Panc1 (cell line): Measurements from ENCODE around the gene APP. TPM values are rescaled to one million over a fixed set of nuclear protein-coding genes. Genes with fewer than 3 reads are reported as not detected.

Experiments
- ATAC-seq: fragments of 200-7000 bp; cut with Tn5 transposase; 2 replicates; pipeline ENCODE4 v1.9.1; 2020; ENCODE audit warnings: mild to moderate bottlenecking, moderate library complexity
- BruUV-seq: library from RNA; stranded (reverse); fragments of 400-500 nt; replicated peaks from 2 replicates; lab custom pipeline; 2021; lab: Mats Ljungman, UMichigan
- CTCF ChIA-PET: fragments of 300-600 bp; sonication (Branson Sonifier 250); formaldehyde crosslinking; loops from one replicate; lab custom pipeline; 2022; ENCODE audit warnings: antibody characterized with exemption; lab: Charles Lee
- POLR2A ChIA-PET: fragments of 300-600 bp; sonication (Branson Sonifier 250); formaldehyde crosslinking; loops from one replicate; lab custom pipeline; 2022; ENCODE audit warnings: antibody characterized with exemption; lab: Charles Lee
- DNase-seq: peaks from one replicate; pipeline ENCODE4 v3.0.0-alpha.2; 2010; ENCODE audit warnings: low read depth, low spot score
- H3K27ac ChIP-seq: 2 replicates; pipeline ENCODE4 v1.5.1; 2011; ENCODE audit warnings: mild to moderate bottlenecking, low read length, inconsistent platforms
- H3K27me3 ChIP-seq: fragments of 200-500 bp; sonication (Bioruptor generic); 2 replicates; pipeline ENCODE4 v1.6.0; 2014; ENCODE audit warnings: low read length, inconsistent platforms; ENCODE audit not compliant: control insufficient read depth, insufficient read depth
- H3K36me3 ChIP-seq: fragments of 200-500 bp; sonication (Bioruptor generic); 2 replicates; pipeline ENCODE4 v1.5.1; 2014; ENCODE audit warnings: inconsistent platforms, mild to moderate bottlenecking, low read length, moderate library complexity; ENCODE audit not compliant: control insufficient read depth, insufficient read depth
- H3K4me1 ChIP-seq: 2 replicates; pipeline ENCODE4 v1.5.1; 2011; ENCODE audit warnings: inconsistent platforms, mild to moderate bottlenecking, low read length, moderate library complexity; ENCODE audit not compliant: control insufficient read depth, insufficient read depth
- H3K4me3 ChIP-seq, 2 experiments: 2 replicates each; pipeline ENCODE4 v1.5.1; 2011 to 2012; ENCODE audit warnings: low read depth in 2 of 2, low read length in 2 of 2, mild to moderate bottlenecking in 2 of 2, inconsistent platforms in 1 of 2, moderate library complexity in 1 of 2
- H3K9me3 ChIP-seq: fragments of 200-500 bp; sonication (Bioruptor generic); 2 replicates; pipeline ENCODE4 v1.5.1; 2014; ENCODE audit warnings: low read depth, mild to moderate bottlenecking, inconsistent platforms, low read length, moderate library complexity; ENCODE audit not compliant: control insufficient read depth, insufficient read depth
- CTCF ChIP-seq: fragments of 450-650 bp; IDR thresholded peaks from 2 replicates; pipeline ENCODE4 v1.5.1; 2017; ENCODE audit warnings: mild to moderate bottlenecking
- POLR2AphosphoS5 ChIP-seq: IDR thresholded peaks from 2 replicates; pipeline ENCODE4 v1.6.1; 2012; ENCODE audit warnings: mild to moderate bottlenecking, low read depth, low read length, moderate library complexity
- REST ChIP-seq, 2 experiments: IDR thresholded peaks; 2 replicates each; pipeline ENCODE4 v1.6.1; 2011 to 2012; ENCODE audit warnings: low read depth in 2 of 2, control low read depth in 1 of 2, low read length in 1 of 2, mild to moderate bottlenecking in 1 of 2, moderate library complexity in 1 of 2; ENCODE audit not compliant: insufficient read depth in 1 of 2
- SIN3A ChIP-seq: IDR thresholded peaks from 2 replicates; pipeline ENCODE4 v1.6.1; 2012; ENCODE audit warnings: low read depth, mild to moderate bottlenecking, low read length, moderate library complexity, borderline replicate concordance; ENCODE audit not compliant: insufficient read depth
- TCF7L2 ChIP-seq: IDR thresholded peaks from 2 replicates; pipeline ENCODE4 v1.6.1; 2011; ENCODE audit warnings: mild to moderate bottlenecking, low read depth, low read length, inconsistent platforms
- in situ Hi-C: cut with HindIII; loops from 2 replicates; pipeline ENCODE4 v1.10.0; 2016; ENCODE audit warnings: low sequenced_read_pairs, low pct_unique_long_range_greater_than_20kb
- intact Hi-C: fragments of 100-400 bp; cut with micrococcal nuclease; formaldehyde crosslinking; loops from one replicate; pipeline ENCODE4 v1.10.0; 2022; ENCODE audit not compliant: unreplicated experiment
- total RNA-seq: library from RNA; stranded (reverse); gene quantifications from one replicate; pipeline ENCODE4 v1.2.1, GENCODE V29; 2021; ENCODE audit not compliant: unreplicated experiment

The APP gene
- total RNA-seq, 1 experiment from 2014 or later = 542 TPM

- Histone ChIP-seq H3K27me3 (no peaks in the 10 kb centered on the region), H3K9me3 (no peaks in the 10 kb centered on the region), H3K36me3 (peaks cover 4% of the 10 kb centered on the region; the same call in 1 of the 2 replicates), H3K4me3 (no peak overlapping the region), H3K4me1 (peaks cover 18% of the 10 kb centered on the region), H3K27ac (0 out of 2 replicates have a peak overlapping the region, but pooled peaks have one; percentile 29)
- POLR2A ChIA-PET = no interaction called here
- no peak for TF ChIP-seq REST (IDR thresholded peaks at IDR 0.05; ENCODE audit: insufficient read depth in 1 of 2, low read depth in 2 of 2, low read length in 1 of 2)
- no peak for TF ChIP-seq SIN3A
- no peak for TF ChIP-seq POLR2AphosphoS5
- no peak for TF ChIP-seq TCF7L2
- TF ChIP-seq CTCF = no peak
- intact Hi-C loops = no loop called here
- no TSS peak for BruUV-seq
- DNase-seq = no peak
- ATAC-seq = no peak
- CTCF ChIA-PET = no interaction called here
- in situ Hi-C loops = no loop called here
Measured at GRCh38 chr21:26115899-26116298, 54.7 kb downstream of the APP start.

GRCh38 chr21:26115305-26115704 lies 55.3 kb downstream of the APP start:
- no peak for TF ChIP-seq CTCF
- no peak for TF ChIP-seq REST (IDR thresholded peaks at IDR 0.05; ENCODE audit: insufficient read depth in 1 of 2, low read depth in 2 of 2, low read length in 1 of 2)
- TF ChIP-seq POLR2AphosphoS5 = no peak
- TF ChIP-seq TCF7L2 = no peak
- TF ChIP-seq SIN3A = no peak
- no peak overlapping the region for H3K4me3 ChIP-seq
- in situ Hi-C loops = no loop called here
- BruUV-seq = no TSS peak
- intact Hi-C loops = no loop called here
- no peak for DNase-seq
- no peaks in the 10 kb centered on the region for H3K27me3 ChIP-seq
- ChIA-PET CTCF (interaction anchor here (0.8 kb wide), 1 partner anchor 198 kb away, joined by 3 read pairs; no protein-coding TSS in a partner anchor), POLR2A (no interaction called here)
- H3K9me3 ChIP-seq = no peaks in the 10 kb centered on the region
- H3K36me3 ChIP-seq = peaks cover 6% of the 10 kb centered on the region; the same call in 1 of the 2 replicates
- H3K27ac ChIP-seq = 0 out of 2 replicates have a peak overlapping the region, but pooled peaks have one; percentile 39
- ATAC-seq = no peak
- H3K4me1 ChIP-seq = peaks cover 18% of the 10 kb centered on the region
